Fibroblast of the aortic adventitia (primary cell): ENCODE results near the gene RGCC. TPM values are rescaled to one million over a fixed set of nuclear protein-coding genes. Genes with fewer than 3 reads are reported as not detected.
"Not testable (repeated sequence)": the region's sequence is repeated elsewhere in the genome, so short reads cannot be mapped to it uniquely, and the experiment has no call there.

Experiments used
- DNase-seq: peaks from one replicate; pipeline ENCODE4 v3.0.0-alpha.2; 2010; ENCODE audit warnings: low read depth
- H3K4me3 ChIP-seq: 2 replicates; pipeline ENCODE4 v1.5.1; 2011; ENCODE audit warnings: low read depth, mild to moderate bottlenecking, control low read depth, low read length, moderate library complexity
- CTCF ChIP-seq: IDR thresholded peaks from 2 replicates; pipeline ENCODE4 v1.5.1; 2011; ENCODE audit warnings: mild to moderate bottlenecking, low read length, control low read depth, inconsistent platforms; ENCODE audit not compliant: insufficient read depth
- total RNA-seq: library from RNA; depleted of rRNA; stranded (reverse); fragments of >200 nt; gene quantifications from 2 replicates; pipeline ENCODE4 v1.2.3, GENCODE V29; 2012; ENCODE audit warnings: low replicate concordance

The RGCC gene
- total RNA-seq, 1 donor: 1.6 TPM

GRCh38 chr13:41426047-41426446 lies 31.3 kb upstream of the RGCC start:
- H3K4me3 ChIP-seq: no peak overlapping the region
- DNase-seq: no peak
- no peak for TF ChIP-seq CTCF

GRCh38 chr13:41427666-41428065 lies 29.7 kb upstream of the RGCC start:
- peak overlapping the region; percentile 10 for H3K4me3 ChIP-seq
- TF ChIP-seq CTCF: no peak
- no peak for DNase-seq

- peak overlapping the region; percentile 31 for H3K4me3 ChIP-seq
- no peak for DNase-seq
- TF ChIP-seq CTCF: peak; percentile 36
These were observed 29.2 kb upstream of the RGCC start for GRCh38 chr13:41428155-41428554.

GRCh38 chr13:41434030-41434429 lies 23.3 kb upstream of the RGCC start:
- H3K4me3 ChIP-seq, DNase-seq: not testable (repeated sequence)

- TF ChIP-seq CTCF: no peak
- no peak for DNase-seq
- H3K4me3 ChIP-seq: no peak overlapping the region
These were observed 22.4 kb upstream of the RGCC start for GRCh38 chr13:41434831-41435520.

GRCh38 chr13:41443969-41444368 lies 13.4 kb upstream of the RGCC start:
- no peak for DNase-seq
- no peak overlapping the region for H3K4me3 ChIP-seq
- TF ChIP-seq CTCF: no peak

- TF ChIP-seq CTCF: no peak
- DNase-seq: no peak
- H3K4me3 ChIP-seq: no peak overlapping the region
These were observed 4.9 kb upstream of the RGCC start for GRCh38 chr13:41452462-41452861.
